Kidney capillary endothelial cell (primary cell): Measurements from ENCODE around the gene STPG1.

Source experiments
- DNase-seq: peaks from one replicate; pipeline ENCODE4 v3.0.0-alpha.2; 2018; ENCODE audit warnings: low spot score

The STPG1 gene

GRCh38 chr1:24369801-24370200 lies 43.8 kb downstream of the STPG1 start:
- no peak for DNase-seq

DNA sequence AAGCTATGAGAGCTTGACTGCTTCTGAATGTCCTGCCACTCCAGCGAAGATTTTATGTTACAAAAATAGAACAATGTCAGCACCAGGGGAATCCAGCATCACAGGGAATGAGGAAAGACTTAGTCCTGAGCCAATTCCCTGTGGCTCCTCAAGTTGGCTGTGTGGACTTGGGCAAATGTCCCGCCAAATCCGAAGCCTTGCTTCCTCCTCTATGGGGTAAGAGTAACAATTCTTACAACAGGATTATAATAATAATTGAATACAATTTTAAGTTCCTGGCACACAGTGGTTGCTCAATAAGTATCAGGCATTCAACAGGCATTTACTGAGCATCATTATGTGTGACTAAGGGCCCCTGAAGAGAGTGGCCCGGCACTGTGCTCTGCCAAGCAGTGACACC lies 44.4 kb downstream of the STPG1 start:
- DNase-seq = no peak

DNA sequence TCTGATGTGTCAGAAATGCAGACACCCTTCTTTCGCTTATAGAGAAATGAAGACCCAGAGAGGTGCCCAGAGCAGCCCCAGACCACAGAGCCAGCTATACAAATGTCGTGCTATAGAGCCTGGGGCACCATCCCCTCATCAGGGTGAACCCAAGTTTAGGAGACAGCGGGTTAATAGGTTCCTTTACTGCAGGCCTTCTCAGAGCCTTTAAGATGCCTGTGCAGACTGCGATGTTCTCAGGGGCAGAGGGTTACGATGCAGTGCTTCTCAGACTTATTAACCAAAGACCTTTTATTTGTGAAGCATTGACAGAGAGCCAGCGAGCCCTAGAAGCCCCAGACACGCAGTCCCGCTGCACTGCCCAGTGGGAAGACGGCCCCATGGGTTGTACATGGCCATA lies 46.9 kb downstream of the STPG1 start:
- DNase-seq = no peak

DNA sequence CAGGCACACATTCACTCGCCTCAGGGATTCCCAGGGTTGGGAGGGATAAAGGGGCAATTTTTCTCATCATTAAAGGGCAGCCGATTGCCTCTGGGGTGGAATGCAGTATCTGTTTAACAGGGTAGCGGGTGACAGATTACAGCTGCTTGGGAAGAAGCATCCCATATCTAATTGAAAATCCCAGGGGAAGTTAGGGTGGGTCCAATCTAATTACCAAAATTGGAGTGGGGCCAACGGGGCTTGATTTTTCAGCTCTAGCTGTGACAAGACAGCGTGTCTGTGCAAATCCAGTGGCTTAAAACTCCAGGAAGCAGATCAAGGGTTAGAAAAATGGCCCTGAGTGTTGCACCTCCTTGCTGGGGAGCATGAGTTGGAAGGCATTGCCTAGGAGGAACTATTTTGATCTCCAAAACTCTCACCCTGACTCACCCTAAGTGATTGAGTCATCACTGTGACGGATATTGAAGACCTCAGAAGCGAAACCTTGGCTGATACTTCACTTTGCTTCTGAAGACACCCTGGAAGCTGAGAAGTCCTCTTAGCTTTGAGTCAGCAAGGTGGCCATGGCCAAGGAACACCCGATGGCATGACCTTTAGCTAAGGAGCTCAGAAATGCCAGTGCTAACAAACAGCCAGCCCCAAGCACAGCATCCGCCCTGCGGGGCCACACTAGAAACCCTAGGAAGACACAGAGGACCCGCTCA lies 48.5 kb downstream of the STPG1 start:
- peak; percentile 30 for DNase-seq

GRCh38 chr1:24364605-24364974 lies 49.0 kb downstream of the STPG1 start:
- DNase-seq = no peak

DNA sequence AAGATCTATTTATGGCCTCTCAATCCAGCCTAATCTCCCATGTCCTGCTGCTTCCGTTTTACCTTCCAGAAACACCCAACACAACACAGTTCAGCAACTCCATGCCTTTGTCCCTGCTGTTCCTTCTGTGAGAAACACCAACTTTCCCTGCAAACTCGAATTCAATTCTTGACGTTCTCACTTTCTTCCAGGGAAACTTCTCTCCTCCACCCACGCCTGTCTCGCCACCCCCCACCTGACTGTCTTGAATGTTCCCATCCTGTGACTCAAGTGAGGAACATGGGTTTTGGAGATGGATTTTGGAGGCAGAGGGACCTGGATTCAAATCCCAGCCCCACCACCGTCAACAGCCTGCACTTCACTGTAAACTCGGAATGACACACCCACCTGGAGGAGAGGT lies 49.6 kb downstream of the STPG1 start:
- no peak for DNase-seq

GRCh38 chr1:24362982-24363614 lies 50.5 kb downstream of the STPG1 start:
- DNase-seq = no peak

DNA sequence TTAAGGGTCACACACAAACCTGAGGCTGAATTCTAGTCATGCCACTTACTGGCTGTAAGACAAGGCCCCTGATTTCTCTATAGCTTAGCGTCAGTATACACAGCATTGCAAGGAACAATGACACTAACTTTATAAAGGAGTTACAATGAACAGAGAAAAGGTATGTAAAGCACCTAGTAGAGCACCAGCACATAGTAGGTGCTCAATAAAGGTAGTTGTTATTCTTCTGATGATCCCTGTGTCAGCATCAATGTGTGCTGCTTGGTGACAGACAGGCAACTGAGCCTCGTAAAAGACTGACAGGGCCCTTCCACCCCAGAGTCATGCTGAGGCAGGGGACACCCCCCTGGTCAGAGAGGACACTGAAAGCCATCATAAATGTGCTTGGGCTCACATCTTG lies 51.2 kb downstream of the STPG1 start:
- DNase-seq = no peak

- no peak for DNase-seq
These were observed 51.8 kb downstream of the STPG1 start for GRCh38 chr1:24361811-24362210.

DNA sequence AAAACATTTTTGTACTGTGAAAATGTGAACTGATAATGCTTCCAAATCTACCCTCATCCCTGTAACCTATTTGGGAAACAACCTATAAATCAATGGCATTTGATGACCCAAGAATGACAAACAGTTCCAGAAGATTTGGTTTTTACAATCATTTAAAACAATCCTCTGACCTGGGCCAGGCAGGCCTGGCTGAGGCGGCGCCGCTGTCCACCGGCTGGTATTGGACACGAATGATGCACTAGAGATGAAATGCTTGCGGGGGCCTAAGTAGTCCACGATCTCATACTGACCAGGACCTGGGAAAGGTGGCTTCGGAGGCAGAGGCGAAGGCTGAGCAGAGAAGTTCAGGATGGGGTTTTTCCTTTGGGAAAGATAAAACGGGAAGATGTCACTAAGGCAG lies 52.9 kb downstream of the STPG1 start:
- DNase-seq = no peak

DNA sequence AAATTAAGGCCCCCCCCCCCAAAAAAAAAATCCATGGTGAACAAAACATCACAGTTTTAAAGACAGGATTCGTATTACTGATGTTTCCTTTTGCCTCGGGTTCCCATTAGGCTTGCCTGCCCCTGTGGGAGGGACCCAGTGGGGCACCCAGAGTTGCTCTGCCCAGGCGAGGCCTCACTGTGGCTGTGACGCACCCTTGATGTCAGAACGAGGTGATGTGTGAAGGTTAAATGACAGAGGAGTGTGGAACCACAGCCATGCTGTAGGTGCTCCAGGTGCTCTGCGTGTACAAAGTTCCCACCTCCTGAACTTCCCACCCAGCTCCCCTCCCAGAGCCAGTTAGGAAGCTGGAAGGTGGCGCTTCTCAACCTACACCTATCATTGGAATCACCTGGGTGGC lies 56.5 kb downstream of the STPG1 start:
- no peak for DNase-seq

DNA sequence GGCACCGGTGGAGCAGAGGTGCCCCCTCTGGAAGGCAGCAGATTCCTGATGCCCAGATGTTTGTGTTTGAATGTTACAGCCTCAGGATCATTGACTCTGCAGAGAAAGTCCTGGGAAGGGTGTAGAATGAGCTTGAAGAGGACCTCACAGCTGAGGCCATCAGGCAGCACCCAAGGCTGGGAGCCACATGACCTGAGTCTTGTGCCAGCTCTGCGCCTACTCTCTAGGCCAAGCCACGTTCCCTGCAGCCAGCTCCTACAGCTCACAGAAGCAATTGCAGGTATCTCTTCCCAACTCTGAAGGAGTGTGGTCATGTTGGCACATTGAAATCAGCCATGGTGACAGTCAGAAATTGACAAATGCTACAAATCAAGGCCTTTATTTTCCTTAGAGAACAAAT lies 58.1 kb downstream of the STPG1 start:
- DNase-seq = no peak

DNA sequence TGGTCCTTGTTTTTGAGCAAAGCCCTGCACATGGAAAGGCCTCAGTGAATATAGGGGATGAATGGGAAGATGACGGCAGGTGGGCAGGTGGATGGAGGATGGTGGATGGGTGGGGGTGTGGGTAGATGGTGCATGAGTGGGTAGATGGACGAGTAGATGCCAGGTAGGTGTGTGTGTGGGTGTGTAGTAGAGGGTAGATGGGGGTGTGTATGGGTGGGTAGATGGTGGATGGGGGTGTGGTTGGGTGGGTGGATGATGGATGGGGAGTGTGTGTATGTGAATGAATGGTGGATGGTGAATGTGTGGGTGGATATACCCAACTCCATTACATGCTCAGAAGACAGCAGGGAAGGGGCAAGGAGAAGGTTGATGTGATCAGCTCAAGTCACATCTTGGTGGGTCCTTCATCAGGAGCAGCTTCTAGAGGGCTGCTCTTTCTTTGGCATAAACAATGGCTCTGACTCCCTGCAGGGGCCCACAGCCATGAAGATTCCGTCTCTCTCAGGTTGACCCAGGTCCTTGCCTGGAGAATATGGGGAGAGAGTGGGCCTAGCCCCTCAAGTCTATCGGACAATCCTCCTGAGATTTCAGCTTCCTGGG lies 60.2 kb downstream of the STPG1 start:
- DNase-seq = no peak

GRCh38 chr1:24351918-24352627 lies 61.5 kb downstream of the STPG1 start:
- DNase-seq = peak; percentile 11

DNA sequence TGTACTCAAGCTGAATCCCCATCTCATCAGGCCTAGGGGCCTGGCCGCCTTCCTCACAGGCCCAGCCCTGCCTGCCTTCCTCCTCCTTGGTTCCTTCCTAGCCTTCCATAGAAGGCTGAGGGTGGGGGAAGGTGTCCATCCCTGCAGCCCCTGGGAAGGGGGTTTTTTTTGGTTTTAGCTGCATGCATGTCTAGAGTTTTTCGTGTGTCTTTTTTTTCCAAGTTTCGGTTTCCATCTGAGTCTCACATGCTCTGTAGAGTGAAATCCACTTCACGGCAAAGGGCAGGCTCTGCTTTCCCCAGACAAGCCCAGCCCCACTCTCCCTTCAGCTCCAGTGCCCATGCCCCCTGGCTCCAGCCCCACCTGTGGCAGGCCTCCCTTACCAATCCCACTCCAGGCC lies 62.3 kb downstream of the STPG1 start:
- DNase-seq = no peak

- DNase-seq = no peak
These were observed 63.7 kb downstream of the STPG1 start for GRCh38 chr1:24349891-24350290.

- DNase-seq = no peak
These were observed 65.4 kb downstream of the STPG1 start for GRCh38 chr1:24348196-24348595.

DNA sequence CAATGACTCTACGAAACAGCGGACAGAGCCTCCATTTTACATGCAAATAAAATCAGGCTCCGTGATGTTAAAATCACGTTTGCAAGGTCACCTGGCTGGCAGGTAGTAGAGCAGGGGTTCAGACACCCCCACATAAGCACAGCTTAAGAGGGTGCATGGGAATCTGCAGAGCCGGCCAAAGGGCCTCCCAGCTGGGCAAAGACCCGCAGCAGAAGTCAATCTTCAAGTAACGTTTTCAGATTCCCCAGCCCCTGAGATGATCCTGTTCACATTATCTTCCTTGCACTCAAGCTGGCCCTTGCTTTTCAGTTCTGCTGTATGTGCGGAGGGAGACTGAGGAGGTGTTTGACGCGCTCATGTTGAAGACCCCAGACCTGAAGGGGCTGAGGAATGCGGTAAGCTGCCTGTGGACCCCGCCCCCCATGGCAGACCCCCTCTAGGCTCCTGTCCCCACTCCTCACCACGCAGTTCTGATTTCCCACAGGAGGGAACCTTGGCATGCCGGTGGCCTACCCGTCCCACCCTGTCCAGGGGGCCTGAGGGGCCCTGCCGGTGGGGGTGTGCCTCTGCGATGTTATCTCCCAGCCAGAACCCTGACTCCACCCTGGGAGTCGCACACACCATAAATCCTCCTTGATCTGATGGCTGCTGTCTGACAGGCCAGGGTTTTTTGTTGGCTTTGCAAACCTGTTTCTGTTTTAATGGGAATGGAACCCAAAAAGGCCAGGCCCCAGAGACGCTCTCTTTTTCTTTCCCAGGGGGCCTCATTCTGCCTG lies 66.2 kb downstream of the STPG1 start:
- no peak for DNase-seq

- no peak for DNase-seq
These were observed 68.2 kb downstream of the STPG1 start for GRCh38 chr1:24345334-24345733.

DNA sequence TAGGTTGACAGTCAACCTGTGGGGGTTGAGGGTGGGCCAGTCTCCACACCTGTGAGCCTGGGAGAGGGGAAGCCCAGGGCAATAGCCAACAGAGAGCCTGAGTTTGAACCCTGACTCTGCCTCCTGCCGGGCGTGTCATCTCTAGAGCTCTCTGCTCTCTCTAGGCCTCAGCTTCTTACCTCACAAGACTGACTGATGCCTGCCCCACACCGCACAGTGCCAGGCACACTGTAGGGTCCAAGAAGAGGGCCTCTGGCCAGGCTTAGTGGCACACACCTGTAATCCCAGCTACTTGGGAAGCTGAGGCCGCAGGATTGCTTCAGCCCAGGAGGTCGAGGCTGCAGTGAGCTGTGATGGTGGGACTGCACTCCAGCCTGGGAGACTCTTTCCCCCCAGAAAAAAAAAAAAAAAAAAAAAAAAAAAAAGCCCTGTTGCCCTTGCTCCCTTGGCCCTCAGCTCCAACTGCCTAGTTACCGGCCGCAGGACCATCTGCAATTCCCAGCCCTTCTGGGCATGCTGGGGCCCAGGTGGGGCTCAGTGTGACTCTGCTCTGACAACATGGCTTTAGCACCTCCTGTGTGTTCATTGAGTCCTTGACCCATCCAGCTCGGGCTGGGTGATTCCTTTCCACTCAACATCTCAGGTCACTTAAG lies 69.4 kb downstream of the STPG1 start:
- DNase-seq = no peak

- DNase-seq = no peak
These were observed 70.0 kb downstream of the STPG1 start for GRCh38 chr1:24343412-24344089.
